GM12801 (cell line): Measurements from ENCODE around the gene TARS1.

Experiments used
- TF ChIP-seq, protein P1 (sequence below): IDR thresholded peaks from one replicate; pipeline ENCODE4 v1.5.1; 2011; ENCODE audit warnings: control low read depth; ENCODE audit not compliant: insufficient read length; ENCODE audit errors: extremely low read depth

Gene TARS1

DNA sequence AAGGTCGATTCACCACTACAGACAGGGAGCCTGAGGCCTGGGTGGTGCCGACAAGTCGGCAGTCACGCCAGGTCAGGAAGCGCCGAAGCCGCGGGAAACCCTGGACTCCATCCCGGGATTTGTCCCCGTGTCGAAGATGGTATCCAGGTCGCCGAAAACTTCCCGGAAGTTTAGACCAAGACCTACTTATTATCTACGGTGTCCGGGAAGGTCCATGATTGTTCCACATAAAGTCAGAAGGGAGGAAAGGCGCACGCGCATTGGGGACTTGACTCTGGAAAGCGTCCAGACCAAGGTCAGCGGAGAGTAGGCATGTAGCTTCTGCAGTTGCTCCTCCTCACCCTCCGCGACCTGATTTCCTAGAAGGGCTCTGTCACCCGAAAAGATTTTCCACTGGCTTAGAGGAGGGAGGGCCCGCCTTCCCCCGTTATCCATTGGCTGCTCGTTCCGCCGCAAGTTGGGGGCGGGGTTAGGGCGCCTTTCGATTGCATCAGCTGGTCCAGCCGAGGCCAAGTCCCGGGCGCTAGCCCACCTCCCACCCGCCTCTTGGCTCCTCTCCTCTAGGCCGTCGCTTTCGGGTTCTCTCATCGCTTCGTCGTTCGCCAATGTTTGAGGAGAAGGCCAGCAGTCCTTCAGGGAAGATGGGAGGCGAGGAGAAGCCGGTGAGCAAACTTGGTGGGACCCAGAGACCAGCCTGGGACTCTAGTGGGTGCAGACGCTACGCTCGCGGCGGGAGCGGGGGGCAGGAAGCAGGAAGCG lies at the start of gene TARS1:
TSS of gene TARS1 (plus strand) at position 484 of the 759 bp plus-strand sequence. CDS start at position 606, 122 bp downstream.
- TF ChIP-seq, protein P1, sequence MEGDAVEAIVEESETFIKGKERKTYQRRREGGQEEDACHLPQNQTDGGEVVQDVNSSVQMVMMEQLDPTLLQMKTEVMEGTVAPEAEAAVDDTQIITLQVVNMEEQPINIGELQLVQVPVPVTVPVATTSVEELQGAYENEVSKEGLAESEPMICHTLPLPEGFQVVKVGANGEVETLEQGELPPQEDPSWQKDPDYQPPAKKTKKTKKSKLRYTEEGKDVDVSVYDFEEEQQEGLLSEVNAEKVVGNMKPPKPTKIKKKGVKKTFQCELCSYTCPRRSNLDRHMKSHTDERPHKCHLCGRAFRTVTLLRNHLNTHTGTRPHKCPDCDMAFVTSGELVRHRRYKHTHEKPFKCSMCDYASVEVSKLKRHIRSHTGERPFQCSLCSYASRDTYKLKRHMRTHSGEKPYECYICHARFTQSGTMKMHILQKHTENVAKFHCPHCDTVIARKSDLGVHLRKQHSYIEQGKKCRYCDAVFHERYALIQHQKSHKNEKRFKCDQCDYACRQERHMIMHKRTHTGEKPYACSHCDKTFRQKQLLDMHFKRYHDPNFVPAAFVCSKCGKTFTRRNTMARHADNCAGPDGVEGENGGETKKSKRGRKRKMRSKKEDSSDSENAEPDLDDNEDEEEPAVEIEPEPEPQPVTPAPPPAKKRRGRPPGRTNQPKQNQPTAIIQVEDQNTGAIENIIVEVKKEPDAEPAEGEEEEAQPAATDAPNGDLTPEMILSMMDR: no peak

DNA sequence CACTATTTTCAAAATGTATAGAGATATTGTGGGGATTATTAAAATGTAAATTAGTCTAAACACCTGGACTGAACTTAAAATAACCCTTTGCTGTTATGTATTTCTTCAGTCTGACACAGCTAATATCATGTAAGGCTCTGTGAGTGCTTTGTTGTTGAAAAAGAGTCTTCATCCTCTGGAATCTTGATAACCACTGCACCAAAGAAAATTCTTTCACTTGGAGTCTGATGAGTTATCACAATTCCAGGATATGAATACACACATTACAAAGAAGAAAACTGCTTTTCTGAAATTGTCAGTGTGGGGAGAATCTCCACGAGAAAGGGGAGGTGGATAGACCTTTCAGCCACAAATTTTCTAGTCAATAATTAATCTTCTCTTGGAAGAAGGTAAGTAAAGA lies 42.3 kb upstream of the TARS1 start:
- TF ChIP-seq, protein P1: no peak

DNA sequence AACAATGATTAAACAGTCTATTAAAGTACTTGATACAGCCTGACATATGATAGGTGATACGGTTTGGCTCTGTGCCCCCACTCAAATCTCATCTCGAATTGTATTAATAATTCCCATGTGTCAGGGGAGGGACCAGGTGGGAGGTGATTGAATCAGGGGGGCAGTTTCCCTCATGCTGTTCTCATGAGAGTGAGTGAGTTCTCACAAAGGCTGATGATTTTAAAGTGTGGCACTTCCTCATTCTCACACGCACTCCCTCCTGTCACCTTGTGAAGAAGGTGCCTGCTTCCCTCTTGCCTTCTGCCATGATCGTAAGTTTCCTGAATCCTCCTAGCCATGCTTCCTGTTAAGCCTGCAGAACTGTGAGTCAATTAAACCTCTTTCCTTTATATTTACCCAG lies 40.1 kb upstream of the TARS1 start:
- TF ChIP-seq, protein P1: no peak

DNA sequence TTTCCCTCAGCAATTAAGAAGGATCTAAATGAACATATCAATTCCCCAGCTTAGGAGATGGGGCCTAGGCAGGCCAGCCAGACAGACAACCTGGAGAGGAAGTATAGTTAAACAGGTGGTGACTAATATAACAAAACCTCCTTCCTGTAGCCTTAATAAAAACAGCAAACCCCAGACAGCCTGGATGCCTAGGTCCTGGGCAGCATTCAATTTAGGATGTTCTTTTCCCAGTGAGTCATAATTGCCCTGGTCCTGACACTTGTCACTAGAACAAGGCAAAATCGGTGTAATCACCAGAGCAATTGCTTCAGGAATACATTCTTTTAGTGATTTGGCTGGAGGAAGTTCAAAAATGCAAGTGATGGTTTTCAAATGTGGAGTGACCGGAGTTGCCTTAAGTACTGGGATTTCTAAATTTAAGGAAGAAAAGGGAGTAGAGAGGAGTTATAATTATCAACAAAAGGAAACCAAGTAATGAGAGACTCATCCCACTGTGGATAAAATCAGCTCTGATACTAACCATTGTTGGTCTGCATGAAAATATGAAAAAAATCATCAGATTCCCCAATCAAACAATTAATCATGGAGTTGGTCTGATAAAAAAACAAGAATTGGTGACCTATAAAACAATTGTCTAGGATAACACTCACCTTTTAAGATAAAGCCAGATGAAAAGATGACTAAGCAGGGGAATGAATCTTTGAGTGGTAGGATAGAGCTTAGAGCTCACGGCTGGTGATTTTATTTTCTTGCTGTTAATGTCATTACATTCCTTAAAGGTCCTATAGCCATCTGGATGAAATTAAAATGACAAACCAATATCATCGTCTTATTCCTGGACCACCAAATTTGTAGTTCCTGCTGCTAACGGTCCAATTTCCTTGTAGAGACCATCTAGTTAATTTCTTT lies 39.0 kb upstream of the TARS1 start:
- TF ChIP-seq, protein P1: no peak

DNA sequence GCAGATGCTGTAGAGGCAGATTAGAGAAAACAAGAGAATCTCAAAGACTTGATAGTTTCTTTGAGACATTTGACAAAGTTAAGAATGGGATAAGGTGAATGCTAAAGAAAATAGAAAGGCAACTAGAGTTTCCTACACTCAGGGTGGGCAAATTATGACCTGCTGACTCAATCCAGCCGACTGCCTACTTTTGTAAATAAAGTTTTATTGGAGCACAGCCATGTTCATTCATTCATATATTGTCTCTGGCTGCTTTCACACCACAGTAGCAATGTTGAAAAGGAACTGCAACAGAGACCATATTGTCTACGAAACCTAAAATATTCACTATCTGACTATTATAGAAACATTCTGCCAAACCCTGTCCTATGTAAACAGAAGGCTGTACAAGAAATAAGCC lies 37.6 kb upstream of the TARS1 start:
- TF ChIP-seq, protein P1: no peak

DNA sequence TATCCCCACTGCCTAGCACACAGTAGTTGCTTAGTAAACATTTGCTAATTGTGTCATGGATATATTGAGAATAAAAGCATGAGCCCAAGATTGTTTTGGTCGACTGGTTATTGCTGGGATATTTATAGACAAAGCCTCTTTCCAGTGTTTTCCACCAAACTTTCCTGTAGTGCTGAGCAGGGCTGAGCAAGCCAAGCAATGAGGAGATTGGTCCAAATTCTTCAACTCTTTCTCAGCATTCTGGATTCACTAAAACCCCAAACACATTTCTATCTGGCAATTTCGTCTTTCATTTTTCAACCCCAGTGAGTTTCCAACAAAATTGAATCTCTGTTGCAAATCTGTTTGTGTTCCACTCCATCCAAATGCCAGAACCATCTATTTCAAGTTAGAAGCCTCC lies 31.9 kb upstream of the TARS1 start:
- TF ChIP-seq, protein P1: no peak

DNA sequence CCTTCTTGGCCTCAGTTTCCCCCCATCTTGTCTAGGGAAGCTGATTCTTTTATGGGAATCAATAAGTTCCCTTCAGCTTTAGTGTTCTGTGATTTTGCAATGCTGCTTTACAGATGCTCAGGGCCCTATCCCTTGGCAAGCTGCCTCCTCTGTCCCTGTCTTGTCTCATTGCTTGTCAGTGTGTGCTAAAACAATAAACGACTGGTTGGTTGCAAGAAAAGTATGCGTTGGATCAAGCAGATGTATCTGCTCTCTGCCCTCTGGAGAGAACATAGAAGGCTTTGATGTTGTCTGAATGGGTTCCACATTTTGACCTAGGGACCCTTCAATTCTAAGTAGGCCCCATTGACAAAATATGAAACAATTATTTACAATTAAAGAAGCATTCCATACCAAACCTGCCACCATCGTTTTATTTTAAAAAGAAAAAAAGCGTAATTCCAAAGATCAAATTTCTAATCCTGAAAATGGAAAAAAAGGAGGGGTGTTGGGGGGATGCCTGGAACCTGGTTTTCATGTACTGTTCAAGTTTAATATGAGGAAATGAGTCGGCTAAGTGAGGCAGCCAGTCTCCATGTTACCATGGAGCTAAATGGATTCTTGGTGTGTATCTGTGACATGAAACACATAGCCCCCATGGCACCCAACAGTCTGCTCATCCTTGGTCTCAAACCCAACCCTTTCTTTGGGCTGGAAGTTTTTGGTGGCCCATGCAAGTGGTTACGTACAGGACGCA lies 31.2 kb upstream of the TARS1 start:
- TF ChIP-seq, protein P1: no peak
